Measurements from ENCODE around the gene PLSCR5.

PLSCR5 gene

GRCh38 chr3:146628671-146629070 lies 23.5 kb upstream of the PLSCR5 start:
- H3K4me3 ChIP-seq (ENCODE audit: low read depth in 1 of 2, low read length in 2 of 2): no peak overlapping the region
- ATAC-seq (ENCODE audit: insufficient read depth, low read depth) (no peak), DNase-seq (no peak)
- H3K27ac ChIP-seq (ENCODE audit: low read length): no peak overlapping the region
- H3K79me2 ChIP-seq (ENCODE audit: insufficient read depth, low read length): no peaks in the 10 kb centered on the region
- no peak overlapping the region for H3K4me2 ChIP-seq (ENCODE audit: insufficient read depth, low read length)
- H3K27me3 ChIP-seq (ENCODE audit: insufficient read depth, low read length, poor library complexity): no peaks in the 10 kb centered on the region
- no peaks in the 10 kb centered on the region for H3K36me3 ChIP-seq (ENCODE audit: insufficient read depth, low read length)
- H2AFZ ChIP-seq (ENCODE audit: low read depth, low read length): no peak overlapping the region
- H3K9ac ChIP-seq (ENCODE audit: low read depth, low read length): no peak overlapping the region
- no peaks in the 10 kb centered on the region for H3K9me3 ChIP-seq (ENCODE audit: insufficient read depth, low read length, severe bottlenecking)
- H4K20me1 ChIP-seq (ENCODE audit: insufficient read depth, low read length): no peaks in the 10 kb centered on the region
- peaks cover 13% of the 10 kb centered on the region for H3K4me1 ChIP-seq (ENCODE audit: insufficient read depth, low read length)
- TF ChIP-seq EZH2 (IDR thresholded peaks at IDR 0.05; ENCODE audit: borderline replicate concordance, low read depth, low read length, severe bottlenecking): no peak
- TF ChIP-seq CTCF (IDR thresholded peaks at IDR 0.05; ENCODE audit: borderline replicate concordance, extremely low read depth, low read length, poor library complexity, severe bottlenecking): no peak

GRCh38 chr3:146626403-146627122 lies 21.4 kb upstream of the PLSCR5 start:
- Histone ChIP-seq H3K4me1 (ENCODE audit: insufficient read depth, low read length) (peaks cover 13% of the 10 kb centered on the region), H3K27ac (ENCODE audit: low read length) (no peak overlapping the region), H4K20me1 (ENCODE audit: insufficient read depth, low read length) (no peaks in the 10 kb centered on the region), H3K4me3 (ENCODE audit: low read depth in 1 of 2, low read length in 2 of 2) (no peak overlapping the region), H3K27me3 (ENCODE audit: insufficient read depth, low read length, poor library complexity) (no peaks in the 10 kb centered on the region), H3K36me3 (ENCODE audit: insufficient read depth, low read length) (no peaks in the 10 kb centered on the region), H3K4me2 (ENCODE audit: insufficient read depth, low read length) (no peak overlapping the region), H3K79me2 (ENCODE audit: insufficient read depth, low read length) (no peaks in the 10 kb centered on the region), H3K9me3 (ENCODE audit: insufficient read depth, low read length, severe bottlenecking) (no peaks in the 10 kb centered on the region), H3K9ac (ENCODE audit: low read depth, low read length) (no peak overlapping the region), H2AFZ (ENCODE audit: low read depth, low read length) (peak overlapping the region; percentile 49; the same call in 1 of the 2 replicates)
- TF ChIP-seq EZH2 (IDR thresholded peaks at IDR 0.05; ENCODE audit: borderline replicate concordance, low read depth, low read length, severe bottlenecking): no peak
- TF ChIP-seq CTCF (IDR thresholded peaks at IDR 0.05; ENCODE audit: borderline replicate concordance, extremely low read depth, low read length, poor library complexity, severe bottlenecking): no peak
- ATAC-seq (ENCODE audit: insufficient read depth, low read depth) (no peak), DNase-seq (no peak)

GRCh38 chr3:146625186-146625775 lies 20.1 kb upstream of the PLSCR5 start:
- TF ChIP-seq EZH2 (IDR thresholded peaks at IDR 0.05; ENCODE audit: borderline replicate concordance, low read depth, low read length, severe bottlenecking) (no peak), CTCF (IDR thresholded peaks at IDR 0.05; ENCODE audit: borderline replicate concordance, extremely low read depth, low read length, poor library complexity, severe bottlenecking) (no peak)
- Histone ChIP-seq H3K27me3 (ENCODE audit: insufficient read depth, low read length, poor library complexity) (no peaks in the 10 kb centered on the region), H4K20me1 (ENCODE audit: insufficient read depth, low read length) (no peaks in the 10 kb centered on the region), H3K9me3 (ENCODE audit: insufficient read depth, low read length, severe bottlenecking) (no peaks in the 10 kb centered on the region), H3K79me2 (ENCODE audit: insufficient read depth, low read length) (no peaks in the 10 kb centered on the region), H2AFZ (ENCODE audit: low read depth, low read length) (peak overlapping the region; percentile 59), H3K36me3 (ENCODE audit: insufficient read depth, low read length) (no peaks in the 10 kb centered on the region), H3K27ac (ENCODE audit: low read length) (peak overlapping the region; percentile 56), H3K4me3 (ENCODE audit: low read depth in 1 of 2, low read length in 2 of 2) (no peak overlapping the region), H3K9ac (ENCODE audit: low read depth, low read length) (peak overlapping the region; percentile 5; the same call in 1 of the 2 replicates), H3K4me2 (ENCODE audit: insufficient read depth, low read length) (peak overlapping the region; percentile 51), H3K4me1 (ENCODE audit: insufficient read depth, low read length) (peaks cover 13% of the 10 kb centered on the region)
- DNase-seq (no peak), ATAC-seq (ENCODE audit: insufficient read depth, low read depth) (peak; percentile 71)

Data from DND-41 (cell line).